H1 (cell line): ENCODE data around the gene TIA1. TPM values are rescaled to one million over a fixed set of nuclear protein-coding genes. Genes with fewer than 3 reads are reported as not detected.

ENCODE experiments used
- KDM5A ChIP-seq: fragments of 200-600 bp; IDR thresholded peaks from 2 replicates; pipeline ENCODE4 v1.7.1; 2012; ENCODE audit warnings: mild to moderate bottlenecking, low read length, inconsistent platforms, mixed read lengths
- POLR2AphosphoS5 ChIP-seq: IDR thresholded peaks from 2 replicates; pipeline ENCODE4 v1.6.1; 2011; ENCODE audit warnings: low read depth, low read length
- polyA plus RNA-seq, 7 experiments: library from polyadenylated mRNA; depleted of rRNA in 3 of 7; stranded (reverse) in 5 of 7; unstranded in 2 of 7; fragments of >200 nt in 5 of 7; fragments of 200-250 nt in 2 of 7; gene quantifications; 1 replicate in 5 of 7; 2 replicates in 1 of 7; 4 replicates in 1 of 7; pipeline versions ENCODE4 v1.2.1 to v1.2.3, GENCODE V29; 2011 to 2013; ENCODE audit warnings: missing spikeins in 2 of 7, mixed read lengths in 2 of 7
- total RNA-seq: library from RNA; stranded (reverse); fragmentation: NEBNext Ultra II Directional; extraction: Animal tissue kit (Norgen Biotek cat#: 25700); gene quantifications from 2 replicates; pipeline ENCODE4 v1.2.1, GENCODE V29; 2021
- TF ChIP-seq, protein P1 (sequence below): fragments of 300-600 bp; sonication (generic); IDR thresholded peaks from 2 replicates; pipeline ENCODE4 v1.7.1; 2012; ENCODE audit warnings: low read length, moderate library complexity, mild to moderate bottlenecking, inconsistent platforms; ENCODE audit not compliant: insufficient replicate concordance

The TIA1 gene
- total and polyA plus RNA-seq, 2 of the 8 experiments (the other 6 are each of a cell fraction or from before 2014, with no cell fraction given) = 58.6 to 181 TPM

- TF ChIP-seq, protein P1, sequence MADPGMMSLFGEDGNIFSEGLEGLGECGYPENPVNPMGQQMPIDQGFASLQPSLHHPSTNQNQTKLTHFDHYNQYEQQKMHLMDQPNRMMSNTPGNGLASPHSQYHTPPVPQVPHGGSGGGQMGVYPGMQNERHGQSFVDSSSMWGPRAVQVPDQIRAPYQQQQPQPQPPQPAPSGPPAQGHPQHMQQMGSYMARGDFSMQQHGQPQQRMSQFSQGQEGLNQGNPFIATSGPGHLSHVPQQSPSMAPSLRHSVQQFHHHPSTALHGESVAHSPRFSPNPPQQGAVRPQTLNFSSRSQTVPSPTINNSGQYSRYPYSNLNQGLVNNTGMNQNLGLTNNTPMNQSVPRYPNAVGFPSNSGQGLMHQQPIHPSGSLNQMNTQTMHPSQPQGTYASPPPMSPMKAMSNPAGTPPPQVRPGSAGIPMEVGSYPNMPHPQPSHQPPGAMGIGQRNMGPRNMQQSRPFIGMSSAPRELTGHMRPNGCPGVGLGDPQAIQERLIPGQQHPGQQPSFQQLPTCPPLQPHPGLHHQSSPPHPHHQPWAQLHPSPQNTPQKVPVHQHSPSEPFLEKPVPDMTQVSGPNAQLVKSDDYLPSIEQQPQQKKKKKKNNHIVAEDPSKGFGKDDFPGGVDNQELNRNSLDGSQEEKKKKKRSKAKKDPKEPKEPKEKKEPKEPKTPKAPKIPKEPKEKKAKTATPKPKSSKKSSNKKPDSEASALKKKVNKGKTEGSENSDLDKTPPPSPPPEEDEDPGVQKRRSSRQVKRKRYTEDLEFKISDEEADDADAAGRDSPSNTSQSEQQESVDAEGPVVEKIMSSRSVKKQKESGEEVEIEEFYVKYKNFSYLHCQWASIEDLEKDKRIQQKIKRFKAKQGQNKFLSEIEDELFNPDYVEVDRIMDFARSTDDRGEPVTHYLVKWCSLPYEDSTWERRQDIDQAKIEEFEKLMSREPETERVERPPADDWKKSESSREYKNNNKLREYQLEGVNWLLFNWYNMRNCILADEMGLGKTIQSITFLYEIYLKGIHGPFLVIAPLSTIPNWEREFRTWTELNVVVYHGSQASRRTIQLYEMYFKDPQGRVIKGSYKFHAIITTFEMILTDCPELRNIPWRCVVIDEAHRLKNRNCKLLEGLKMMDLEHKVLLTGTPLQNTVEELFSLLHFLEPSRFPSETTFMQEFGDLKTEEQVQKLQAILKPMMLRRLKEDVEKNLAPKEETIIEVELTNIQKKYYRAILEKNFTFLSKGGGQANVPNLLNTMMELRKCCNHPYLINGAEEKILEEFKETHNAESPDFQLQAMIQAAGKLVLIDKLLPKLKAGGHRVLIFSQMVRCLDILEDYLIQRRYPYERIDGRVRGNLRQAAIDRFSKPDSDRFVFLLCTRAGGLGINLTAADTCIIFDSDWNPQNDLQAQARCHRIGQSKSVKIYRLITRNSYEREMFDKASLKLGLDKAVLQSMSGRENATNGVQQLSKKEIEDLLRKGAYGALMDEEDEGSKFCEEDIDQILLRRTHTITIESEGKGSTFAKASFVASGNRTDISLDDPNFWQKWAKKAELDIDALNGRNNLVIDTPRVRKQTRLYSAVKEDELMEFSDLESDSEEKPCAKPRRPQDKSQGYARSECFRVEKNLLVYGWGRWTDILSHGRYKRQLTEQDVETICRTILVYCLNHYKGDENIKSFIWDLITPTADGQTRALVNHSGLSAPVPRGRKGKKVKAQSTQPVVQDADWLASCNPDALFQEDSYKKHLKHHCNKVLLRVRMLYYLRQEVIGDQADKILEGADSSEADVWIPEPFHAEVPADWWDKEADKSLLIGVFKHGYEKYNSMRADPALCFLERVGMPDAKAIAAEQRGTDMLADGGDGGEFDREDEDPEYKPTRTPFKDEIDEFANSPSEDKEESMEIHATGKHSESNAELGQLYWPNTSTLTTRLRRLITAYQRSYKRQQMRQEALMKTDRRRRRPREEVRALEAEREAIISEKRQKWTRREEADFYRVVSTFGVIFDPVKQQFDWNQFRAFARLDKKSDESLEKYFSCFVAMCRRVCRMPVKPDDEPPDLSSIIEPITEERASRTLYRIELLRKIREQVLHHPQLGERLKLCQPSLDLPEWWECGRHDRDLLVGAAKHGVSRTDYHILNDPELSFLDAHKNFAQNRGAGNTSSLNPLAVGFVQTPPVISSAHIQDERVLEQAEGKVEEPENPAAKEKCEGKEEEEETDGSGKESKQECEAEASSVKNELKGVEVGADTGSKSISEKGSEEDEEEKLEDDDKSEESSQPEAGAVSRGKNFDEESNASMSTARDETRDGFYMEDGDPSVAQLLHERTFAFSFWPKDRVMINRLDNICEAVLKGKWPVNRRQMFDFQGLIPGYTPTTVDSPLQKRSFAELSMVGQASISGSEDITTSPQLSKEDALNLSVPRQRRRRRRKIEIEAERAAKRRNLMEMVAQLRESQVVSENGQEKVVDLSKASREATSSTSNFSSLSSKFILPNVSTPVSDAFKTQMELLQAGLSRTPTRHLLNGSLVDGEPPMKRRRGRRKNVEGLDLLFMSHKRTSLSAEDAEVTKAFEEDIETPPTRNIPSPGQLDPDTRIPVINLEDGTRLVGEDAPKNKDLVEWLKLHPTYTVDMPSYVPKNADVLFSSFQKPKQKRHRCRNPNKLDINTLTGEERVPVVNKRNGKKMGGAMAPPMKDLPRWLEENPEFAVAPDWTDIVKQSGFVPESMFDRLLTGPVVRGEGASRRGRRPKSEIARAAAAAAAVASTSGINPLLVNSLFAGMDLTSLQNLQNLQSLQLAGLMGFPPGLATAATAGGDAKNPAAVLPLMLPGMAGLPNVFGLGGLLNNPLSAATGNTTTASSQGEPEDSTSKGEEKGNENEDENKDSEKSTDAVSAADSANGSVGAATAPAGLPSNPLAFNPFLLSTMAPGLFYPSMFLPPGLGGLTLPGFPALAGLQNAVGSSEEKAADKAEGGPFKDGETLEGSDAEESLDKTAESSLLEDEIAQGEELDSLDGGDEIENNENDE = no peak
- TF ChIP-seq KDM5A (no peak), POLR2AphosphoS5 (0 out of 2 replicates have a peak, but pooled peaks have one; percentile 19)
Observed at GRCh38 chr2:70242552-70242951, 5.9 kb downstream of the TIA1 start (continued).
